WTC11 (cell line): Measurements from ENCODE around the gene PPP1R12A.

Source experiments
- FOXJ3 ChIP-seq: sonication (generic); formaldehyde crosslinking; IDR thresholded peaks from 2 replicates; pipeline ENCODE4 v1.9.0; 2021; ENCODE audit warnings: missing genetic modification reagents, mild to moderate bottlenecking, borderline replicate concordance
- KAT7 ChIP-seq: sonication (generic); formaldehyde crosslinking; IDR thresholded peaks from 2 replicates; pipeline ENCODE4 v1.8.1; 2023; ENCODE audit warnings: missing genetic modification reagents, mild to moderate bottlenecking, borderline replicate concordance
- NFE2L1 ChIP-seq: sonication (generic); formaldehyde crosslinking; IDR thresholded peaks from 2 replicates; pipeline ENCODE4 v1.8.1; 2023; ENCODE audit warnings: missing genetic modification reagents
- ZNF121 ChIP-seq: sonication (generic); formaldehyde crosslinking; IDR thresholded peaks from 2 replicates; pipeline ENCODE4 v1.8.0; 2023; ENCODE audit warnings: missing genetic modification reagents
- TF ChIP-seq, protein P1 (sequence below): fragments of 200-600 bp; IDR thresholded peaks from 2 replicates; pipeline ENCODE4 v1.8.0; 2022; ENCODE audit warnings: antibody characterized with exemption
- TF ChIP-seq, protein P2 (sequence below): sonication (generic); formaldehyde crosslinking; IDR thresholded peaks from 2 replicates; pipeline ENCODE4 v1.8.1; 2022; ENCODE audit warnings: low read depth, missing genetic modification reagents, borderline replicate concordance

DNA sequence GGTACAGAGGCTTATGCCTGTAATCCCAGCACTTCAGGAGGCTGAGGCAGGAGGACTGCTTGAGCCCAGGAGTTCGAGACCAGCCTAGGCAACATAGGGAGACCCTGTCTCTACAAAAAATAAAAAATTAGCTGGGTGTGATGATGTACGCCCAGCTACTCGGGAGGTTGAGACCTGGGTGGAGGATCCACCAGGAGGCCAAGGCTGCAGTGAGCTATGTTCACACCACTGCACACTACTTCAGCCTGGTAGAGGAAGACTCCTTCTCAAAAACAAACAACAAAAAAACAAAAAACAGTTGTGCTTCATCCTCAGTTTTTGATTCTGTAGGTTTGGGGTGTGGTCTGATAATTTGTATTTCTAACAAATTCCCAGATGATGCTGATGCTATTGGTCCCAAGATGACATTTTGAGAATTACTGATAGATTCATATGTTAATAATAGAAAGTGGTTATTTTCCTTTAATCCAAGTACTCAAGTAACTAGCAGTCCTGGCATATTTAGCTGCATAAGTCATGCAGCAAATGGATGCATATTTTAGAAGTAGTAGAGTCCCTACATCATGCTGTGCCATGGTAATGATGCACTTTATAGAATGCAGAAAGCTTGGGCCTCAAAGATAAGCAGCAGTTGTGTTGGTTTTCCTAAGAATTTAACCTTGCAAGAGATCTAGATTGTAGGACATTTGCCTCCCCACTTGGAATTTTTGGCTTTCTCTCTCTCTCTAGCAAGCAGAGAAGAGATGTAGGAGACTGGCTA is 168.0 kb downstream of the PPP1R12A start:
- TF ChIP-seq NFE2L1 (CRISPR knock-in tag) = no peak
- no peak for TF ChIP-seq FOXJ3 (CRISPR knock-in tag)
- TF ChIP-seq KAT7 = no peak
- TF ChIP-seq ZNF121 (CRISPR knock-in tag) = no peak
- TF ChIP-seq, protein P1, sequence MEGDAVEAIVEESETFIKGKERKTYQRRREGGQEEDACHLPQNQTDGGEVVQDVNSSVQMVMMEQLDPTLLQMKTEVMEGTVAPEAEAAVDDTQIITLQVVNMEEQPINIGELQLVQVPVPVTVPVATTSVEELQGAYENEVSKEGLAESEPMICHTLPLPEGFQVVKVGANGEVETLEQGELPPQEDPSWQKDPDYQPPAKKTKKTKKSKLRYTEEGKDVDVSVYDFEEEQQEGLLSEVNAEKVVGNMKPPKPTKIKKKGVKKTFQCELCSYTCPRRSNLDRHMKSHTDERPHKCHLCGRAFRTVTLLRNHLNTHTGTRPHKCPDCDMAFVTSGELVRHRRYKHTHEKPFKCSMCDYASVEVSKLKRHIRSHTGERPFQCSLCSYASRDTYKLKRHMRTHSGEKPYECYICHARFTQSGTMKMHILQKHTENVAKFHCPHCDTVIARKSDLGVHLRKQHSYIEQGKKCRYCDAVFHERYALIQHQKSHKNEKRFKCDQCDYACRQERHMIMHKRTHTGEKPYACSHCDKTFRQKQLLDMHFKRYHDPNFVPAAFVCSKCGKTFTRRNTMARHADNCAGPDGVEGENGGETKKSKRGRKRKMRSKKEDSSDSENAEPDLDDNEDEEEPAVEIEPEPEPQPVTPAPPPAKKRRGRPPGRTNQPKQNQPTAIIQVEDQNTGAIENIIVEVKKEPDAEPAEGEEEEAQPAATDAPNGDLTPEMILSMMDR = no peak
- TF ChIP-seq, protein P2, sequence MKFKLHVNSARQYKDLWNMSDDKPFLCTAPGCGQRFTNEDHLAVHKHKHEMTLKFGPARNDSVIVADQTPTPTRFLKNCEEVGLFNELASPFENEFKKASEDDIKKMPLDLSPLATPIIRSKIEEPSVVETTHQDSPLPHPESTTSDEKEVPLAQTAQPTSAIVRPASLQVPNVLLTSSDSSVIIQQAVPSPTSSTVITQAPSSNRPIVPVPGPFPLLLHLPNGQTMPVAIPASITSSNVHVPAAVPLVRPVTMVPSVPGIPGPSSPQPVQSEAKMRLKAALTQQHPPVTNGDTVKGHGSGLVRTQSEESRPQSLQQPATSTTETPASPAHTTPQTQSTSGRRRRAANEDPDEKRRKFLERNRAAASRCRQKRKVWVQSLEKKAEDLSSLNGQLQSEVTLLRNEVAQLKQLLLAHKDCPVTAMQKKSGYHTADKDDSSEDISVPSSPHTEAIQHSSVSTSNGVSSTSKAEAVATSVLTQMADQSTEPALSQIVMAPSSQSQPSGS = no peak
